ENCODE measurements around the gene CACNA2D3.

DNA sequence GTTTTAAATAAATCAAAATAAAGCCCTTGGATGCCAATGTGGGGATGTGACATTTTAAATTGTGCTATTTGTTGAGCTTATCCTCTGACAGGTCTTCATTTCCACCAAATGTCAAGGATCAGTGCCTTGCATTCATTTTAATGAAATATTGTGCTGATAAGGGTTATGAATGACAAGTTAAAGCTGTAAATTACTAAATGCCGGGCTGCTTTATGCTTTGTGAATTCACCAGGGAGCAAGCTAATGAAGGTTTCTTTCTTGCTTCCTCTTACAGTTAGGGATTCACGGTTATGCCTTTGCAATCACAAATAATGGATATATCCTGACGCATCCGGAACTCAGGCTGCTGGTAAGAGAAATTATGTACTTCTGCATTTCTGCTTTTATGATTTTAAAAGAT lies 723.8 kb downstream of the CACNA2D3 start:
- TF ChIP-seq TAF1 (IDR thresholded peaks at IDR 0.05; ENCODE audit: low read depth, low read length) (no peak), POLR2A (IDR thresholded peaks at IDR 0.05; ENCODE audit: low read depth, low read length) (no peak), POLR2AphosphoS5 (IDR thresholded peaks at IDR 0.05; ENCODE audit: low read depth, low read length) (no peak), POU2F2 (IDR thresholded peaks at IDR 0.05; ENCODE audit: low read depth, low read length) (no peak)

All from GM12891 (cell line).